KMS-11 (cell line): Measurements from ENCODE around the gene NAPB.

ENCODE experiments used
- H2AFZ ChIP-seq: fragments of 200-600 bp; sonication (generic); 2 replicates; pipeline ENCODE4 v1.6.1; 2016; ENCODE audit warnings: antibody characterized with exemption, mixed run types, low read depth
- H3K27ac ChIP-seq: fragments of 200-600 bp; sonication (generic); 2 replicates; pipeline ENCODE4 v1.6.1; 2016; ENCODE audit warnings: mild to moderate bottlenecking, mixed run types
- H3K27me3 ChIP-seq: fragments of 200-600 bp; sonication (generic); 2 replicates; pipeline ENCODE4 v1.6.1; 2017; ENCODE audit warnings: mild to moderate bottlenecking, low read depth, mixed run types, moderate library complexity; ENCODE audit not compliant: insufficient read depth
- H3K36me3 ChIP-seq: fragments of 200-600 bp; sonication (generic); 2 replicates; pipeline ENCODE4 v1.6.1; 2017; ENCODE audit warnings: mild to moderate bottlenecking, mixed run types; ENCODE audit not compliant: insufficient read depth
- H3K4me1 ChIP-seq: fragments of 200-600 bp; sonication (generic); 2 replicates; pipeline ENCODE4 v1.6.1; 2016; ENCODE audit warnings: mild to moderate bottlenecking, low read depth, mixed run types; ENCODE audit not compliant: poor library complexity, severe bottlenecking
- H3K4me2 ChIP-seq: fragments of 200-600 bp; sonication (generic); 2 replicates; pipeline ENCODE4 v1.7.0; 2016; ENCODE audit warnings: mild to moderate bottlenecking, mixed run types
- H3K4me3 ChIP-seq: fragments of 200-600 bp; sonication (generic); IDR thresholded peaks from 2 replicates; pipeline ENCODE4 v1.6.1; 2017; ENCODE audit warnings: low read depth, low read length, mixed read lengths; ENCODE audit not compliant: insufficient read depth
- H3K79me2 ChIP-seq: fragments of 200-600 bp; sonication (generic); 2 replicates; pipeline ENCODE4 v1.6.1; 2016; ENCODE audit warnings: low read depth, mixed run types; ENCODE audit not compliant: insufficient read depth
- H3K9ac ChIP-seq: fragments of 200-600 bp; sonication (generic); 2 replicates; pipeline ENCODE4 v1.6.1; 2016; ENCODE audit warnings: mild to moderate bottlenecking, mixed run types
- H4K20me1 ChIP-seq: fragments of 200-600 bp; sonication (generic); 2 replicates; pipeline ENCODE4 v1.6.1; 2016; ENCODE audit warnings: mild to moderate bottlenecking, mixed run types; ENCODE audit not compliant: insufficient read depth
- CTCF ChIP-seq: fragments of 200-600 bp; sonication (generic); conservative IDR thresholded peaks from 2 replicates; pipeline ENCODE4 v1.6.1; 2017; ENCODE audit warnings: low read depth, mild to moderate bottlenecking, antibody characterized with exemption, low read length, moderate library complexity, mixed read lengths

Gene NAPB

GRCh38 chr20:23397961-23398360, 23.3 kb downstream of the NAPB start:
- Histone ChIP-seq H3K27ac (no peak overlapping the region), H3K27me3 (no peaks in the 10 kb centered on the region), H3K4me1 (no peaks in the 10 kb centered on the region), H3K4me3 (no peak overlapping the region), H3K36me3 (no peaks in the 10 kb centered on the region), H4K20me1 (no peaks in the 10 kb centered on the region), H3K4me2 (no peak overlapping the region), H2AFZ (no peak overlapping the region), H3K9ac (no peak overlapping the region), H3K79me2 (no peaks in the 10 kb centered on the region)
- TF ChIP-seq CTCF, result no peak

GRCh38 chr20:23396950-23397627, 24.2 kb downstream of the NAPB start:
- TF ChIP-seq CTCF, result no peak
- H2AFZ ChIP-seq, result no peak overlapping the region
- no peaks in the 10 kb centered on the region for H3K79me2 ChIP-seq
- no peak overlapping the region for H3K4me3 ChIP-seq
- H3K27ac ChIP-seq, result no peak overlapping the region
- H3K9ac ChIP-seq, result no peak overlapping the region
- no peaks in the 10 kb centered on the region for H3K27me3 ChIP-seq
- H3K4me2 ChIP-seq, result no peak overlapping the region
- no peaks in the 10 kb centered on the region for H4K20me1 ChIP-seq
- H3K4me1 ChIP-seq, result no peaks in the 10 kb centered on the region
- H3K36me3 ChIP-seq, result no peaks in the 10 kb centered on the region

GRCh38 chr20:23393996-23394775, 27.1 kb downstream of the NAPB start:
- H3K9ac ChIP-seq, result no peak overlapping the region
- H3K79me2 ChIP-seq, result no peaks in the 10 kb centered on the region
- no peak overlapping the region for H2AFZ ChIP-seq
- no peak overlapping the region for H3K4me3 ChIP-seq
- no peaks in the 10 kb centered on the region for H3K36me3 ChIP-seq
- H3K4me2 ChIP-seq, result no peak overlapping the region
- no peaks in the 10 kb centered on the region for H3K27me3 ChIP-seq
- no peak overlapping the region for H3K27ac ChIP-seq
- TF ChIP-seq CTCF, result no peak
- no peaks in the 10 kb centered on the region for H3K4me1 ChIP-seq
- H4K20me1 ChIP-seq, result no peaks in the 10 kb centered on the region

- Histone ChIP-seq H3K4me1 (no peaks in the 10 kb centered on the region), H3K79me2 (no peaks in the 10 kb centered on the region), H3K9ac (no peak overlapping the region), H3K4me3 (no peak overlapping the region), H4K20me1 (no peaks in the 10 kb centered on the region), H3K36me3 (no peaks in the 10 kb centered on the region), H2AFZ (no peak overlapping the region), H3K27me3 (no peaks in the 10 kb centered on the region), H3K4me2 (no peak overlapping the region), H3K27ac (no peak overlapping the region)
- TF ChIP-seq CTCF, result no peak
These were observed 29.5 kb downstream of the NAPB start for GRCh38 chr20:23391707-23392310.
